ENCODE data around the gene HIP1R. TPM values are rescaled to one million over a fixed set of nuclear protein-coding genes. Genes with fewer than 3 reads are reported as not detected.

Gene HIP1R
- total and polyA plus RNA-seq, 2 of the 8 experiments (the other 6 are each of a cell fraction or from before 2014, with no cell fraction given), result 11.2 to 14.5 TPM

DNA sequence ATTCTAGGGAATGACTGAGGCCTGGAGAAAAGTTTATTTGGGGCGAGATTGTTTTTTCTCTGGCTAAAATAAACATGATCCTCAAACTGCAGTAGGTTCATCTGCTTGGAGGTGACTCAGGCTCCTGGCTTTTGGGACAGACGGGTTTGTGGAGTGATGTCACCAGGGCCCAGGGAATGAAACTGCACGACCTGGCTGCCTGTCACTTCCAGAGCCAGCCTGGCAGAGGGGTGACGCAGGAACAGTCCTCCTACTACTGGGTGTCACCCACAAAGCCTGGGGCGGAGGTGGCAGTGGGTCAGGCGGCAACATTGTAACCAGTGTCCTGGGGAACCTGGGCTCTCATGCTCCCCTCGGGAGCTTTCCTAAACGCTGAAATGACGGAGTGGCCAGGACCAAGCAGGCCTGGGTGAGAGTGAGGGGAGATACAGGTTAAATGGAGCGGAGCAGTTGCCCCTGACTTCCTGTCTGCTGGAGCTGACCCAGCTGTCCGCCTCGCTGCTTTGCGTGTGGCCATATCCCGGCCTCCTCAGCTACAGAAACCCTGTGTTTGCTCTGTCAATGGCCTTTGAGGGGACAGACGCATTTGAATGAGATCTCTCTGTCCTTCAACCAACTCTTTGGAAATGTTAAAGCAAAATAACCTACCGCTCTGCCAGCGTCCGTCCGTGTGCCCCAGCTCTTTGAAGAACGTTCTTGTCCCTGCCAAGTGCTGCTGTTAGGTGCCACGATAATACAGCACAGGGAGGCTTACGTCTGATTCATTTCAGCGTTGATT, 6.5 kb downstream of the HIP1R start:
- no peaks in the 10 kb centered on the region; a peak in 1 of 8 replicates for H3K36me3 ChIP-seq (ENCODE audit: control insufficient read depth in 2 of 4, insufficient read depth in 4 of 4, low read length in 3 of 4)
- H3K4me2 ChIP-seq (ENCODE audit: insufficient read depth in 1 of 2, low read depth in 2 of 2, low read length in 2 of 2), result peak overlapping the region in 1 of 2 experiments; percentile 24; a peak in 1 of 4 replicates
- H2AK5ac ChIP-seq (ENCODE audit: low read depth, low read length), result no peak overlapping the region
- H3K27ac ChIP-seq (ENCODE audit: low read depth, low read length), result no peak overlapping the region
- H3K18ac ChIP-seq (ENCODE audit: extremely low read depth, low read length), result peak overlapping the region; percentile 11; the same call in 1 of the 2 replicates
- no peaks in the 10 kb centered on the region for H3K9me3 ChIP-seq (ENCODE audit: insufficient read depth in 2 of 2, low read depth in 1 of 2, low read length in 1 of 2)
- no peak for FAIRE-seq
- H3K56ac ChIP-seq (replicated peaks; ENCODE audit: insufficient read length, low read depth, low read length), result no peak overlapping the region
- no peak overlapping the region for H3K4ac ChIP-seq (replicated peaks; ENCODE audit: insufficient read length, low read depth, low read length)
- no peak overlapping the region for H3K9ac ChIP-seq (replicated peaks in 1 of 4; ENCODE audit: extremely low read depth in 1 of 4, low read depth in 3 of 4, low read length in 3 of 4)
- no peak overlapping the region for H2BK5ac ChIP-seq (ENCODE audit: low read depth, low read length)
- no peak overlapping the region for H4K5ac ChIP-seq (ENCODE audit: insufficient read length, low read depth, low read length)
- peak overlapping the region; percentile 31; the same call in 1 of the 2 replicates for H4K8ac ChIP-seq (ENCODE audit: extremely low read depth, insufficient read depth, low read length)
- peaks cover 3 to 19% (median 10%) of the 10 kb centered on the region in 4 experiments for H3K4me1 ChIP-seq (replicated peaks in 1 of 4; ENCODE audit: control insufficient read depth in 3 of 4, insufficient read depth in 4 of 4, low read length in 3 of 4)
- TF ChIP-seq HDAC6 (IDR thresholded peaks at IDR 0.05; ENCODE audit: low read depth, low read length), result no peak
- no peak for TF ChIP-seq TAF1 (IDR thresholded peaks at IDR 0.05; ENCODE audit: low read depth, low read length)
- no peak for TF ChIP-seq PHF8 (conservative IDR thresholded peaks at IDR 0.05; ENCODE audit: low read depth, low read length)
- no peak for TF ChIP-seq SP4 (IDR thresholded peaks at IDR 0.05; ENCODE audit: low read length)
- TF ChIP-seq JUN (IDR thresholded peaks at IDR 0.05; ENCODE audit: low read depth, low read length), result no peak
- no peak for TF ChIP-seq CHD1 (IDR thresholded peaks at IDR 0.05; ENCODE audit: low read depth, low read length)
- no peak for TF ChIP-seq POLR2A (IDR thresholded peaks at IDR 0.05; ENCODE audit: control extremely low read depth in 1 of 2, low read depth in 2 of 2, low read length in 2 of 2)
- POLR2A ChIA-PET (ENCODE audit: partially characterized antibody), result interaction anchor here (0.8 to 1.0 kb wide), 3 partner anchors 12 to 68 kb away, joined by 3 read pairs; no protein-coding TSS in a partner anchor
- WGBS, 2 experiments (ENCODE audit: extremely low coverage in 1 of 2, insufficient coverage in 1 of 2, insufficient read length in 1 of 2, insufficient replicate concordance in 2 of 2, low coverage in 1 of 2, low lambda C conversion rate in 2 of 2, missing lambda C conversion rate in 1 of 2), result 65% methylated on average over 22 of the region's 23 CpGs; no CpG with 5 or more reads in 1 of the 2 experiments
- H2AFZ ChIP-seq (ENCODE audit: low read length), result no peak overlapping the region
- no peaks in the 10 kb centered on the region; a peak in 1 of 4 replicates for H3K79me2 ChIP-seq (ENCODE audit: control insufficient read depth in 1 of 2, insufficient read depth in 2 of 2, low read length in 2 of 2)
- H2BK12ac ChIP-seq (ENCODE audit: low read depth, low read length), result no peak overlapping the region
- peaks cover 18% of the 10 kb centered on the region for H3K79me1 ChIP-seq (ENCODE audit: low read depth, low read length)
- no peak overlapping the region for H2BK15ac ChIP-seq (ENCODE audit: low read length)
- H4K20me1 ChIP-seq (replicated peaks in 1 of 2; ENCODE audit: control insufficient read depth in 1 of 2, insufficient read depth in 2 of 2, low read length in 2 of 2), result peaks cover 23 to 30% of the 10 kb centered on the region in 2 experiments
- H2BK120ac ChIP-seq (replicated peaks; ENCODE audit: low read depth, low read length), result no peak overlapping the region
- H3K27me3 ChIP-seq (replicated peaks in 1 of 4; ENCODE audit: control insufficient read depth in 3 of 4, extremely low read depth in 1 of 4, insufficient read depth in 3 of 4, low read length in 3 of 4), result peaks cover 0 to 17% (median 11%) of the 10 kb centered on the region in 4 experiments; a peak in 6 of 7 replicates
- CTCF ChIA-PET (ENCODE audit: partially characterized antibody), result interaction anchor here (0.6 to 11.4 kb wide), 10 partner anchors 17 to 986 kb away, joined by 3 to 129 read pairs (median 4); no protein-coding TSS in a partner anchor
- no peak overlapping the region for H4K91ac ChIP-seq (replicated peaks; ENCODE audit: insufficient read length, low read length)
- DNase-seq (ENCODE audit: low read depth in 1 of 2, low spot score in 2 of 2), result no peak
- no peak overlapping the region for H2BK20ac ChIP-seq (ENCODE audit: low read length)
- H3K4me3 ChIP-seq (ENCODE audit: extremely low read depth in 1 of 4, insufficient read depth in 2 of 4, low read depth in 3 of 4, low read length in 4 of 4), result no peak overlapping the region
- H3K23ac ChIP-seq (ENCODE audit: insufficient read length), result no peak overlapping the region
- no peaks in the 10 kb centered on the region for H3K23me2 ChIP-seq (ENCODE audit: low read depth, low read length)
- no peak overlapping the region for H3K14ac ChIP-seq (ENCODE audit: insufficient read length)
